Esophagus muscularis mucosa (tissue), 3 donors: Measurements from ENCODE around the gene RANBP17.

Source experiments
- CTCF ChIP-seq, 3 experiments: fragments of 200-600 bp in 2 of 3; fragments of 450-650 bp in 1 of 3; sonication (generic) in 2 of 3; IDR thresholded peaks; one replicate each; pipeline ENCODE4 v1.5.1; 2017 to 2019; ENCODE audit warnings: antibody characterized with exemption in 3 of 3, mild to moderate bottlenecking in 2 of 3, moderate library complexity in 1 of 3
- POLR2A ChIP-seq: fragments of 450-650 bp; IDR thresholded peaks from one replicate; pipeline ENCODE4 v1.6.1; 2017; ENCODE audit warnings: antibody characterized with exemption, moderate library complexity, mild to moderate bottlenecking, low read depth
- POLR2AphosphoS5 ChIP-seq, 2 donors: sonication (generic); formaldehyde crosslinking; IDR thresholded peaks; one replicate each; pipeline ENCODE4 v1.6.1; 2017; ENCODE audit warnings: antibody characterized with exemption in 2 of 2

DNA sequence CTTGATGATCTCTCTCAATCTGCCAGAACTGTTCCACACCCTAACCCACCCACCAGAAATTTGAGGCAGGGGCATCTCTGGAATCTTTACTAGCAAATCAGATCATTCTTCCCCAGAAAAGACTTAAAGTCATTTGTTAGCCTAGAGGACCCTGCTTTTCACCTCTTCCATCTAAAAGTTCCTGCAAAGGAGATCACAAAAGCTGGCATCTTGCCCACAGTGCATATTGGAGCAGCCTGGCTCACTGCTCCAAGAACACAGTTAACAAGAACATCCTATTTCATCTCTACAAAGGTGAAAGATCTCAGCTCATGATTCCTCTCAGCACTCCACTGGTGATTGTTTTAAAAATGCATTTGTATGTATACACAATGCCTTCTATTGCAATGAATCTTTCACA is 42.0 kb upstream of the RANBP17 start:
- TF ChIP-seq CTCF (IDR thresholded peaks at IDR 0.05) = no peak
- TF ChIP-seq POLR2AphosphoS5 (IDR thresholded peaks at IDR 0.05) = no peak
- TF ChIP-seq POLR2A = no peak
